H9 (cell line): ENCODE data around the gene CABLES1. TPM values are rescaled to one million over a fixed set of nuclear protein-coding genes. Genes with fewer than 3 reads are reported as not detected.
A peak's percentile ranks its signal among the peaks of the same experiment; 100 is the strongest.

ENCODE experiments used
- DNase-seq: peaks from one replicate; pipeline ENCODE4 v3.0.0-alpha.2; 2017
- H2AFZ ChIP-seq: one replicate; pipeline ENCODE4 v1.6.1; 2013; ENCODE audit warnings: mild to moderate bottlenecking, low read length, control low read depth, moderate library complexity
- H2AK5ac ChIP-seq: 2 replicates; pipeline ENCODE4 v1.6.1; 2013; ENCODE audit warnings: low read length, control low read depth, mixed read lengths; ENCODE audit not compliant: insufficient read length
- H2BK120ac ChIP-seq: one replicate; pipeline ENCODE4 v1.6.1; 2013; ENCODE audit warnings: low read depth, mild to moderate bottlenecking, low read length, control low read depth, inconsistent platforms; ENCODE audit not compliant: poor library complexity, severe bottlenecking
- H2BK12ac ChIP-seq: 2 replicates; pipeline ENCODE4 v1.6.1; 2013; ENCODE audit warnings: low read length, control low read depth, mixed read lengths, low read depth; ENCODE audit not compliant: insufficient read length
- H2BK15ac ChIP-seq: 2 replicates; pipeline ENCODE4 v1.6.1; 2013; ENCODE audit warnings: low read depth, low read length, control low read depth
- H2BK20ac ChIP-seq: one replicate; pipeline ENCODE4 v1.6.1; 2013; ENCODE audit warnings: low read depth, mild to moderate bottlenecking, low read length, control low read depth, inconsistent platforms; ENCODE audit not compliant: poor library complexity, severe bottlenecking
- H2BK5ac ChIP-seq: 2 replicates; pipeline ENCODE4 v1.6.1; 2013; ENCODE audit warnings: low read length, control low read depth, mixed read lengths; ENCODE audit not compliant: insufficient read length
- H3K14ac ChIP-seq: 2 replicates; pipeline ENCODE4 v1.6.1; 2013; ENCODE audit warnings: low read length, control low read depth; ENCODE audit not compliant: insufficient read depth
- H3K18ac ChIP-seq: 2 replicates; pipeline ENCODE4 v1.6.1; 2013; ENCODE audit warnings: low read depth, mild to moderate bottlenecking, mixed read lengths, low read length, control low read depth; ENCODE audit not compliant: insufficient read length
- H3K23ac ChIP-seq: 2 replicates; pipeline ENCODE4 v1.6.1; 2013; ENCODE audit warnings: low read length, control low read depth, mixed read lengths, low read depth; ENCODE audit not compliant: insufficient read length
- H3K23me2 ChIP-seq: 2 replicates; pipeline ENCODE4 v1.6.1; 2013; ENCODE audit warnings: low read depth, mild to moderate bottlenecking, mixed read lengths, low read length, control low read depth; ENCODE audit not compliant: insufficient read length, poor library complexity, severe bottlenecking
- H3K27ac ChIP-seq: 2 replicates; pipeline ENCODE4 v1.5.1; 2013; ENCODE audit warnings: low read length, control low read depth, mixed read lengths, low read depth; ENCODE audit not compliant: insufficient read length
- H3K27me3 ChIP-seq: 2 replicates; pipeline ENCODE4 v1.6.1; 2013; ENCODE audit warnings: low read length, control low read depth, inconsistent platforms; ENCODE audit not compliant: insufficient read depth
- H3K4ac ChIP-seq: 2 replicates; pipeline ENCODE4 v1.6.1; 2013; ENCODE audit warnings: low read depth, mild to moderate bottlenecking, control low read depth, inconsistent platforms, low read length, moderate library complexity
- H3K4me1 ChIP-seq: 2 replicates; pipeline ENCODE4 v1.6.1; 2013; ENCODE audit warnings: low read length, control low read depth, inconsistent platforms; ENCODE audit not compliant: insufficient read depth
- H3K4me2 ChIP-seq: 2 replicates; pipeline ENCODE4 v1.6.1; 2013; ENCODE audit warnings: low read length, control low read depth, mixed read lengths; ENCODE audit not compliant: insufficient read length, insufficient read depth
- H3K56ac ChIP-seq: 2 replicates; pipeline ENCODE4 v1.6.1; 2013; ENCODE audit warnings: low read depth, mild to moderate bottlenecking, mixed read lengths, low read length, control low read depth; ENCODE audit not compliant: insufficient read length
- H3K79me1 ChIP-seq: 2 replicates; pipeline ENCODE4 v1.6.1; 2013; ENCODE audit warnings: low read depth, mild to moderate bottlenecking, moderate library complexity, low read length, control low read depth, inconsistent platforms; ENCODE audit not compliant: insufficient read depth, poor library complexity, severe bottlenecking
- H3K79me2 ChIP-seq: 2 replicates; pipeline ENCODE4 v1.6.1; 2013; ENCODE audit warnings: low read length, control low read depth, inconsistent platforms; ENCODE audit not compliant: insufficient read depth
- H3K9ac ChIP-seq: 2 replicates; pipeline ENCODE4 v1.6.1; 2013; ENCODE audit warnings: low read length, control low read depth, mixed read lengths; ENCODE audit not compliant: insufficient read length; ENCODE audit errors: extremely low read depth
- H3K9me3 ChIP-seq: one replicate; pipeline ENCODE4 v1.6.1; 2013; ENCODE audit warnings: low read depth, low read length, inconsistent platforms; ENCODE audit not compliant: control insufficient read depth
- H3T11ph ChIP-seq: one replicate; pipeline ENCODE4 v1.6.1; 2013; ENCODE audit warnings: mild to moderate bottlenecking, low read length, control low read depth, inconsistent platforms
- H4K20me1 ChIP-seq: one replicate; pipeline ENCODE4 v1.6.1; 2013; ENCODE audit not compliant: control insufficient read depth, insufficient read length, insufficient read depth
- H4K5ac ChIP-seq: 2 replicates; pipeline ENCODE4 v1.6.1; 2013; ENCODE audit warnings: low read depth, mild to moderate bottlenecking, mixed read lengths, low read length, control low read depth; ENCODE audit not compliant: insufficient read length
- H4K8ac ChIP-seq: replicated peaks from 2 replicates; pipeline ENCODE4 v1.6.1; 2013; ENCODE audit warnings: low read length, control low read depth, mixed read lengths, low read depth; ENCODE audit not compliant: insufficient read length
- H4K91ac ChIP-seq: 2 replicates; pipeline ENCODE4 v1.6.1; 2013; ENCODE audit warnings: low read depth, mild to moderate bottlenecking, moderate library complexity, mixed read lengths, low read length, control low read depth; ENCODE audit not compliant: insufficient read length
- H3K27ac Mint-ChIP-seq, 3 experiments: 2 replicates in 2 of 3; 3 replicates in 1 of 3; pipeline ENCODE4 v1.8.0; 2020 to 2021; ENCODE audit warnings: mixed read lengths in 3 of 3, mild to moderate bottlenecking in 1 of 3, moderate library complexity in 1 of 3
- H3K27me3 Mint-ChIP-seq: 2 replicates; pipeline ENCODE4 v1.8.0; 2021; ENCODE audit warnings: low read depth, mild to moderate bottlenecking, moderate library complexity, mixed read lengths
- H3K36me3 Mint-ChIP-seq, 3 experiments: 2 replicates in 2 of 3; 3 replicates in 1 of 3; pipeline ENCODE4 v1.8.0; 2020 to 2021; ENCODE audit warnings: low read depth in 3 of 3, mixed read lengths in 3 of 3; ENCODE audit not compliant: insufficient read depth in 1 of 3
- H3K4me1 Mint-ChIP-seq, 2 experiments: 2 replicates each; pipeline ENCODE4 v1.8.0; 2020; ENCODE audit warnings: mixed read lengths in 2 of 2
- H3K4me3 Mint-ChIP-seq, 2 experiments: 2 replicates in 1 of 2; 3 replicates in 1 of 2; pipeline ENCODE4 v1.8.0; 2020 to 2021; ENCODE audit warnings: mild to moderate bottlenecking in 2 of 2, mixed read lengths in 2 of 2, moderate library complexity in 1 of 2
- H3K9me3 Mint-ChIP-seq, 2 experiments: 2 replicates in 1 of 2; 3 replicates in 1 of 2; pipeline ENCODE4 v1.8.0; 2020; ENCODE audit warnings: mild to moderate bottlenecking in 2 of 2, mixed read lengths in 2 of 2, moderate library complexity in 1 of 2
- WGBS: extraction: QIAGEN DNeasy Blood & Tissue Kit; methylation state at CpG from one replicate; pipeline ENCODE4 v1.1.7; 2013; ENCODE audit warnings: missing lambda C conversion rate, low lambda C conversion rate, mixed read lengths; ENCODE audit not compliant: insufficient read length; ENCODE audit errors: extremely low coverage; 5-methylcytosine and 5-hydroxymethylcytosine counted together
- total RNA-seq: library from RNA; stranded (reverse); gene quantifications from 2 replicates; pipeline ENCODE4 v1.2.1, GENCODE V29; 2021
- TF ChIP-seq, protein P1 (sequence below): fragments of 200-600 bp; sonication (generic); conservative IDR thresholded peaks from 3 replicates; pipeline ENCODE4 v1.8.0; 2021; ENCODE audit warnings: antibody characterized with exemption, mild to moderate bottlenecking

CABLES1 gene
- total RNA-seq, 1 experiment from 2014 or later, result 27.1 TPM

DNA sequence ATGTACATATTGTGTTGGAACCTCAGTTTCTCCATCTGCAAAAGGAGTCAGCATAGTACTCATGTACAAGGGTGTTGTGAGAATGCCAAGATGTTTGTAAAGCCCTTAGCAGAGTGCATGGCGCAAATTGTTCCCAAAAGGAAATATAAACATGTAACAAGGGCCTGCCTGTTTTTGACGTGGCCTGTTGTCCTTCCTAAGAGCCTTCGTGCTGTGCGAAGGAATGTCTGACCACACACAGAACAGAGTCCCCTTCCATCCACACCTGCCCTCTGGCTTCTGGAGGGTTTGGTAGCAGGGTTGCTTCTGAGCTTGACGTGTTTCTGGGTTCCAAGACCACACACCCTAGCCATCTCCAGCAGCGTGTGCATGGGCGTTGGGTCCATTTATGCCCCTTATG, 34.9 kb downstream of the CABLES1 start:
- no peak overlapping the region for H2BK120ac ChIP-seq
- no peak overlapping the region for H3T11ph ChIP-seq
- H4K91ac ChIP-seq, result no peak overlapping the region
- H3K14ac ChIP-seq, result 0 out of 2 replicates have a peak overlapping the region, but pooled peaks have one; percentile 39
- H3K27ac ChIP-seq, result peak overlapping the region; percentile 88
- no peak overlapping the region for H2BK20ac ChIP-seq
- peaks cover 3% of the 10 kb centered on the region for H3K23me2 ChIP-seq
- TF ChIP-seq, protein P1, sequence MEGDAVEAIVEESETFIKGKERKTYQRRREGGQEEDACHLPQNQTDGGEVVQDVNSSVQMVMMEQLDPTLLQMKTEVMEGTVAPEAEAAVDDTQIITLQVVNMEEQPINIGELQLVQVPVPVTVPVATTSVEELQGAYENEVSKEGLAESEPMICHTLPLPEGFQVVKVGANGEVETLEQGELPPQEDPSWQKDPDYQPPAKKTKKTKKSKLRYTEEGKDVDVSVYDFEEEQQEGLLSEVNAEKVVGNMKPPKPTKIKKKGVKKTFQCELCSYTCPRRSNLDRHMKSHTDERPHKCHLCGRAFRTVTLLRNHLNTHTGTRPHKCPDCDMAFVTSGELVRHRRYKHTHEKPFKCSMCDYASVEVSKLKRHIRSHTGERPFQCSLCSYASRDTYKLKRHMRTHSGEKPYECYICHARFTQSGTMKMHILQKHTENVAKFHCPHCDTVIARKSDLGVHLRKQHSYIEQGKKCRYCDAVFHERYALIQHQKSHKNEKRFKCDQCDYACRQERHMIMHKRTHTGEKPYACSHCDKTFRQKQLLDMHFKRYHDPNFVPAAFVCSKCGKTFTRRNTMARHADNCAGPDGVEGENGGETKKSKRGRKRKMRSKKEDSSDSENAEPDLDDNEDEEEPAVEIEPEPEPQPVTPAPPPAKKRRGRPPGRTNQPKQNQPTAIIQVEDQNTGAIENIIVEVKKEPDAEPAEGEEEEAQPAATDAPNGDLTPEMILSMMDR, result no peak
- H3K27me3 Mint-ChIP-seq, result no peaks in the 10 kb centered on the region
- no peak overlapping the region for H2AK5ac ChIP-seq
- H3K9me3 ChIP-seq, result no peaks in the 10 kb centered on the region
- no peaks in the 10 kb centered on the region for H3K27me3 ChIP-seq
- no peak overlapping the region for H3K4ac ChIP-seq
- H3K4me1 ChIP-seq, result peaks cover 13% of the 10 kb centered on the region; the same call in 1 of the 2 replicates
- H3K9me3 Mint-ChIP-seq, result no peaks in the 10 kb centered on the region
- peaks cover 70% of the 10 kb centered on the region in 2 experiments for H3K4me1 Mint-ChIP-seq
- H3K27ac Mint-ChIP-seq, result peak overlapping the region; percentile 95 to 99 (median 97)
- no peak overlapping the region for H3K56ac ChIP-seq
- H3K79me1 ChIP-seq, result no peaks in the 10 kb centered on the region
- WGBS, result no CpG with 5 or more reads among the region's 7 CpGs
- H3K4me3 Mint-ChIP-seq, result peak overlapping the region in 1 of 2 experiments; percentile 63; a peak in 2 of 5 replicates
- no peak overlapping the region for H3K23ac ChIP-seq
- H2BK5ac ChIP-seq, result no peak overlapping the region
- no peaks in the 10 kb centered on the region for H4K20me1 ChIP-seq
- H2BK15ac ChIP-seq, result no peak overlapping the region; the same call in 1 of the 2 replicates
- no peak for DNase-seq
- peaks cover 0 to 8% (median 0%) of the 10 kb centered on the region in 3 experiments; a peak in 3 of 7 replicates for H3K36me3 Mint-ChIP-seq
- H2AFZ ChIP-seq, result no peak overlapping the region
- H2BK12ac ChIP-seq, result no peak overlapping the region
- H3K4me2 ChIP-seq, result no peak overlapping the region
- H4K5ac ChIP-seq, result no peak overlapping the region
- H3K18ac ChIP-seq, result peak overlapping the region; percentile 1
- peaks cover 10% of the 10 kb centered on the region; the same call in 1 of the 2 replicates for H3K79me2 ChIP-seq
- no peak overlapping the region for H3K9ac ChIP-seq
- H4K8ac ChIP-seq, result no peak overlapping the region
